Measurements from ENCODE around the gene ADAMTS17.

GRCh38 chr15:100308213-100308600 is 33.6 kb downstream of the ADAMTS17 start:
- no peak for TF ChIP-seq CTCF (IDR thresholded peaks at IDR 0.05)
- TF ChIP-seq POLR2A (IDR thresholded peaks at IDR 0.05) = no peak

Measured in right lobe of liver (tissue), 4 donors.